GM18951 (cell line): Measurements from ENCODE around the gene TTC27.

Experiments used
- POLR2A ChIP-seq: IDR thresholded peaks from 4 replicates; pipeline ENCODE4 v1.6.1; 2011; ENCODE audit warnings: mild to moderate bottlenecking; ENCODE audit not compliant: insufficient read length, insufficient read depth; ENCODE audit errors: extremely low read depth
- in situ Hi-C: fragments of 300-500 bp; cut with MboI; formaldehyde crosslinking; loops from one replicate; pipeline ENCODE4 v1.12.0; 2022; ENCODE audit warnings: low sequenced_read_pairs, mixed read lengths, inconsistent platforms; ENCODE audit not compliant: unreplicated experiment

Gene TTC27

DNA sequence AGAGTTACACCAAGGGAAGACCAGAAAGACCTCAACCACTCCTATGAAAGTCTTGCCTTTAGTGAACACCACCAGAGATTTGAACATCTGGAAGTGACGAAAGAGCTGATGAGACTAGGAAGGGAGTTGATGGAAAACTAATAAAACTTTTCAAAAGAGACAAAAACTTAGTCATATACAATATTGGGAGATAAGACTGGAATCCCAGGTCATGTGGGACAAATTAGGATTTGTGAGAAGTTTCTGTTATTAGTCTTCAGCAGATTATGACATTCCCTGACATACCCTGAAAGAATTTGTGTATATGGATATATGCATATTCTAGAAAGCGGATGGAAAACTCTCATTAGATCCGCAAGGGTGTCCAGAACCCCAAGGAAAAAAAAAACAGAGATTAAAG, 173.9 kb downstream of the TTC27 start:
- TF ChIP-seq POLR2A = no peak
- in situ Hi-C loops = no loop called here

DNA sequence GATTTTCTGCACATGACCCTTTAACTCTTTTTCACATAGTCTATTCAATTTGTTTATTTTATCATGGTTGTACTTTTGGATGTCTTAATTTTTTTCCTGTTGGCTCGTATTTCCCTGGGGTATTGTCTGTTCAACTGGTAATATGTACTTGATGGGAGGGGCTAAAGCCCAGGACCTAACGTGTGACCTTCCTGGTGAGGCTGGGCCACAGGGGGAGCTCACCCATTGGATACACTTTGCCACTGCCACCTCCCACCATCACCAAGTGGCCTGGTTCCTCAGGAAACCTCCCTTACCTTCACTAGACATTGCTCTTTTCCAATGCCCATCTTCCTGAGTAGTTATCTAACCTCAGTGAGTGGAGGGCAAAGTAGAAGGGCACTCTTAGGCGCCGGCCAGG, 175.0 kb downstream of the TTC27 start:
- in situ Hi-C loops = no loop called here
- no peak for TF ChIP-seq POLR2A

DNA sequence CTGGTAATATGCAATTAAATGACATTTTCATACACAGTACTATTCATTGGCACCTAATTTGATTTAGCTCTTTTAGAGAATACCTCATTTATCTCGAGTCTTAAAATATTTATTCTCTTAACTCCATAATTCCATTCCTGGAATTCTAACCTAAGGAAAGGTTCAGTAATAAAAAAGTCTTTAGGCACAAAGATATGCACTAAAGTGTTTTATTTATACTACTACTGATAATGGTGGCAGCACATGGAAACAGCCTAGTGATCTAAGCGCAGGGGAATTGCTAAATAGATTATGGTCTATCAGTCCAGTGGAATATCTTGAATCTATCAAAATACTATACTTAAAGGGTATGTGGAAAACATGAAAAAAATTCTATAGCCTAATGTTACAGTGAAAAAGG, 176.4 kb downstream of the TTC27 start:
- in situ Hi-C loops = no loop called here
- TF ChIP-seq POLR2A = no peak

DNA sequence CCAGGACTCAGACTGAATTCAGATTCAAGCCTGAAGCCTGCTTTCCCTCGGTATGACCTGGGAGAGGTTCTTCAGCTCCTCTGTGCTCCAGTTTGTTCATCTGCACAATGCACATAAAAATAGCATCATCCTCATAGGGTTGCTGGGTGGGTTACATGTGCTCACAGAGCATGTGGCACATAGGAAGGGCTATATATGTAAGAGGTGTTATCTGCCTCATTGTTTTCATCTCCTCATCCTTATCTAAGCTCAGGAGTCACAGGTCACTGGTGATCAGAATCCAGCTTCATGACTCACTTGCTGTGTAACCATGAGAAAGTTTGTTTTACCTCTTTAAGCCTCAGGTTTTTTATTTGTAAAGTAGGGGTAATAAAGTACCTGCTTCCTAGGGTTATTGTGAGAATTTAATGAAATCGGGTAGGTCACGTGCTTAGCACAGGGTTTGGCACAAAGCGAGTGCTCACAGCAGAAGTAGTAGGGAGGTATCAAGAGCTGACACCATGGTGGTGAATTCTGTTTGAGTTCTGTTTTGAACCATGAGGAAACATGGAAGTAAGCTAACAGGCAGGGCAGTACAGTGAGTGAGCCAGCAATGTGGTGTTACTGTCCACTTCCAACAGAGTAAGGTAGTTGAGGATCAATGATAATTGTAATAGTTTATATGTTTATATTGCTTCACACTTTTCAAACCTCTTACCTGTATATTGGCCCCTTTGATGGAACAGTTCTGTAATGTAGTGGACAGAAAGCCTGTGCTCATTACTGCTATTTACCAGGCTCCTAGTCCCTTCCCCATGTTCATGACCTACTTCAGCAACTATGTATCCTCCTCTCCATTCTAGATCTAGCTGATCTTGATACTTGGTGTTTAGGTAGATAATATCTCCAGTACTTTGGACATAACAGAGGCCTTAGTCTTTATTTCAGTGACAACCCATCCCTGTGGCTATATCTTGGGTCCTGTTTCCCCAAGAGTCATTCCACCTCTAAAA, 177.6 kb downstream of the TTC27 start:
- TF ChIP-seq POLR2A = no peak
- in situ Hi-C loops = no loop called here

DNA sequence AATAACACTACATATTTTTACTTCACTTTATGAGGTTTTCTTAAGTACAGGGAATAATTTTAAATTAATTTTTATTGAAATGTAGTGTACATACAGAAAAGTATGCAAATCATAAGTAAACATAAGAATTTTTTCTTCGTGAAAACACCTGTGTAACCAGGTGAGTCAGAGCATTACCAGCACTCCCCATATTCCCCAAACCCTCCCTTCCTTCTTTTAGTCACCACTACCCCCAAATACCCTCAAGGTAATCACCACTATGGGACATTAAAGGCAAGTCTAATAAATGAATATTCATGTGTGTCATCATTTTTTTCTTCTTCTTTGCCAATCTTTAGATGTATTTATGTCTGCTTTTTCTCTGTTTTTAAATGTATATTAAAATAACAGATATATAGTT, 179.0 kb downstream of the TTC27 start:
- in situ Hi-C loops = no loop called here
- no peak for TF ChIP-seq POLR2A

DNA sequence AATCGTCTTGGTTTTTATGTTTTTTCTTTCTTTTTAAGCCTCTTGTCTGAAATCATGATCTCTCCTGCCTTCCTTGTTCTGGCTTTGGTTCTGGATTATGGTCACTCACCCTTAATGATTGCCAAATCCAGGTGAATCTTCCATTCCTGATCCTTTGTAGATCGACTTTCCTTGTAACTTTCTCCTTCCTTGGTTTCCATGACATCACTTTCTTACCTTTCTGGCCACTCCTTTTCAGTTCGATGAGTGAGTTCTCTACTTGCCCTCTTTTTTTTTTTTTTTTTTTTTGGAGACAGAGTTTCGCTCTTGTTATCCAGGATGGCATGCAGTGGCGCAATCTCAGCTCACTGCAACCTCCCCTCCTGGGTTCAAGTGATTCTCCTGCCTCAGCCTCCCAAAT, 179.8 kb downstream of the TTC27 start:
- TF ChIP-seq POLR2A = no peak
- in situ Hi-C loops = no loop called here

DNA sequence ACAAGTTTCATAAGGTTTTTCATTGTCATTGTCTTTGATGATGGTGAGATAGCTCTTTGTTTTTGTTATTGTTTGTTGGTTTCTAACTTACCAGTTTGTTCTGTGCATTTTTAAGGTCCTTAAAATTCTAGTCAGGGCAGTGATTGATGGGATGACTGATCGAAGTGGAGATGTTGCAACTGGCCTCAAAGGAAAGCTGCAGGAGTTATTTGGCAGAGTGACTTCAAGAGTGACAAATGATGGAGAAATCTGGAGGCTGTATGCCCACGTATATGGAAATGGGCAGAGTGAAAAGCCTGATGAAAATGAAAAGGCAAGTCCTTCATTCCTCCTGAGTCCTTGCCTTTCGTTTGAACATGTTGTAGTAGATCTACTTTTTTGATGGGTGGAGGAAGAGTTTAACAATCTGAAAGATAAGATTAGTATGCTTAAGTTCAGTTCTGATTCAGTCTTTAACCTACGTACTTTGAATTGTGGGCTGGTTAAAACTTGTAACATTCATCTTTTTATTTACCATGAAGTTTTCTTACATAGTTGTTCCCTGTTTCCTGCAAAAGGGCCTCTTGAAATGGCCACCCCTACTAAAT, 183.2 kb downstream of the TTC27 start:
- in situ Hi-C loops = no loop called here
- TF ChIP-seq POLR2A = no peak

DNA sequence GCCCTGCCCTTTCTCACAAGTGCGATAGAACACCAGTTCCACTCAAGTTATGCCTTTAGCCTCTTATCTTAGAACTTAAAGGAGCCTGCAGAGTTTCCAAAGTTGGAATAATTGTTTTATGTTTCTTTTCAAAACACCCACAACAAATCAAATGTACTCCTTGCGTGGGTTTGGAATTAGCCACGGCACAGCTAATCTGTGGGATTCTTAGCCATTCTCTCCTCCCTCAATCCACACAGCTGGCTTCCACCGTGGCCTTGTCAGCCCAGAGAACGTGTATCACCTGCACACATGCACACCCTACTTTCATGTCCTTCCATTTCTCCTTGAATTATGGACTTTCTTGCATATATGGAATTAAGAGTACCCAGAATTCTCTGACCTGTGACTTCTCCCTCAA, 183.8 kb downstream of the TTC27 start:
- no peak for TF ChIP-seq POLR2A
- in situ Hi-C loops = no loop called here

DNA sequence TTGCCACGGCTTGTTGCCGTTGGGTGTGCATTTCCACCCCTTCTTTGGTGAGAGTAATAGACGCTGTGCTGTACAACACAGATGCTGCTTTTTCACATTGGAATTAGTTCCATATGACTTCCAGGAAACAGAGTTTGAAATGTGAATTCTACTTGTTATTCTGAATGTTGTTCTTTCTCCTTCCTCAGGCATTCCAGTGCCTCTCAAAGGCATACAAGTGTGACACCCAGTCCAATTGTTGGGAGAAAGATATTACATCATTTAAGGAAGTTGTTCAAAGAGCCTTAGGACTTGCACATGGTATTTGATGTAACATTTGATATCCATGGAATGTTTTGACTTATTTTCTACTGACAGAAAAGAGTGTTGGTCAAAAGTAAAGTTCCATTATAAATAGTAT, 184.5 kb downstream of the TTC27 start:
- TF ChIP-seq POLR2A = no peak
- in situ Hi-C loops = no loop called here

DNA sequence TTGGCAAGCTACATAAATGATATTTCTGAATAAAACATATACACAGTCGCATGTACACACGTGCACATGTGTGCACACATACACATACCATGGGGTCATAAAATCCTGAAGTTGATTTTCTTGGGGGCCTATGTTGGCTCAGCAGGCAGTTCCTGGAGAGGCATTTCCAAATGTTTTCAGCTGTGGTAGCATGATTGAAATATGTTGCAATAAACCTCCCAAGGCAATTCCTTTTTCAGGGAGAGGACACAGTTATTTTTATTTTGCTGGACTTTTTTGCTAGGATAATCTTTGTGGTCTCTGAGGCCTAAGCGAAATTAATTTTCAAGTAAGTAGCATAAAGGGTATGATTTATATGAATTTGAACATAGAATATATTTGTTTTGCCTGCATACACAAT, 192.2 kb downstream of the TTC27 start:
- in situ Hi-C loops = no loop called here
- no peak for TF ChIP-seq POLR2A

DNA sequence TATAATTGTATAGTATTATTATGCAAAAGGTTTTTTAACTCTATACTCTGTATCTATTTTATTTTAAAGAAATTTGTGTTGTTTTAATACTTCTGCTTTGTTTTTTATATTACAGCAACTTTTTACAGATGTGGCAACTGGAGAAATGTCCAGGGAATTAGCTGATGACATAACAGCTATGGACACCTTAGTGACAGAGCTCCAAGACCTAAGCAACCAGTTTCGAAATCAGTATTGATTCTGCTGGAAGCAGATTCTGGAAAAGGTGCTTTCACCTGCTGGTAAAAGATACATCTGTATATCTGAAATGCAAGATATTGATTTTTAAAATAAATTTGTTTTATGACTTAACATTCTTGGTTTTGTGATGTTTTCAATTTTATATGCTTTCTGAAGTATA, 192.9 kb downstream of the TTC27 start:
- no peak for TF ChIP-seq POLR2A
- in situ Hi-C loops = no loop called here

DNA sequence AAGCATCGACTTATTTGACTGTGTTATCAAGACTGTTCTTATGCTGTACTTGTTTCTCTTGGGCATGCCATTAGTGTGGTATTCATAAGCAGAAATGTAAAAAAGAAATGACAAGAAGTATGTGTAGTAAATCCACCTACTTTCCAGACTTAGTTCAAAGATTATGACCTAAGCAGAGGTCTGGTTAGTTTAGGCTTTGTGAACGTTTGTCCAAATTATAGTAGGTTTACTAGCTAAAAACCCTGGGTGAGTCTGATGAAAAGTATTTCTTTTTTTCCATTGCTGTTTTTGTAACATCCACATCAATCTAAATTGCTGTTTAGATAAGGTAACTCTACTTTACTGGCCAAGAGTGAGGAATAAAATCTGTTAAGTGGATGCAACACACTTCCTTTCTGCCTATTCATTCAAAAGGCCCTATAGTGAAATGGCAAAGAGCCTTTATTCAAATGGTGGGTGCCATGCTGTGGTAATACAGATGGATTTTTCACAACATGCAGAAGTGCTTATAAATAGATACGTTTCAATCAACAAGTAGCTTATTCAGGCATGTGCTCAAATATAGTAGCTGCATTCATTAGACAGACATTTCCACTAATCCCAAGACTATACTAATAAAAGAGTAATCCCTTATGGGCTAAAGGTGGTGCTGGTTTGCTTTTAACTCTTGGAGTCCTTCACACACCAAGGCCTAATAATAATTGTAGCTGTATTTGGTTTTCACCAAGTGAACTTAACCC, 196.4 kb downstream of the TTC27 start:
- no peak for TF ChIP-seq POLR2A
- in situ Hi-C loops = no loop called here

DNA sequence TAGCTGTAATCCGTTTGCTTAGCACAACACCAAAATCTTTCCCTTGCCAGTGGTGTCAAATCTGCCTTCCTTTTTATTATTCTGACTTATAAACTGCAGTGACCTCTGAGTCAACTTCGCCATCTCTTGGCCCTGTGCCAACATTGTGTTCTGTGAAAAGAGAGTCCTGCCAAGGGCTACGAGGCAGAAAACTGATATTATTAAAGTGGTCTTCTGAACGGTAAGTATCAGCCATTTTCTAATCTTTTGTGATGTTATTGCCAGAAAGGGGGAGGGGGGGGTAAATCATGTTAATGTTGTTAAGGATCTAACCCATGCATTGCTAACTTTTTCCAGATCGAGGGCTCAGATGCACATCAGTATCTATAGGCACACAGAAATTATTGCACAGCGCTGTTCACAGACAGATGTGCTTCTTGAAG, 197.5 kb downstream of the TTC27 start:
- in situ Hi-C loops = no loop called here
- TF ChIP-seq POLR2A = no peak
